Fibroblast of pulmonary artery (primary cell): Measurements from ENCODE around the gene SEMA7A.
"Not testable (repeated sequence)": the region's sequence is repeated elsewhere in the genome, so short reads cannot be mapped to it uniquely, and the experiment has no call there.

Experiments
- DNase-seq: peaks from one replicate; pipeline ENCODE4 v3.0.0-alpha.2; 2010; ENCODE audit warnings: low read depth
- H3K4me3 ChIP-seq: replicated peaks from 2 replicates; pipeline ENCODE4 v1.5.1; 2011; ENCODE audit warnings: low read depth, mild to moderate bottlenecking, control low read depth, low read length, moderate library complexity
- CTCF ChIP-seq: IDR thresholded peaks from 2 replicates; pipeline ENCODE4 v1.5.1; 2011; ENCODE audit warnings: mild to moderate bottlenecking, control low read depth, low read length, inconsistent platforms; ENCODE audit errors: missing control alignments

The SEMA7A gene

GRCh38 chr15:74464897-74465296, 31.1 kb upstream of the SEMA7A start:
- no peak for DNase-seq
- no peak for TF ChIP-seq CTCF
- no peak overlapping the region for H3K4me3 ChIP-seq

GRCh38 chr15:74464216-74464615, 30.5 kb upstream of the SEMA7A start:
- no peak for DNase-seq
- no peak for TF ChIP-seq CTCF
- H3K4me3 ChIP-seq = no peak overlapping the region

- TF ChIP-seq CTCF = no peak
- H3K4me3 ChIP-seq = no peak overlapping the region
- no peak for DNase-seq
These were observed 29.9 kb upstream of the SEMA7A start for GRCh38 chr15:74463634-74464033.

GRCh38 chr15:74461847-74462511, 28.2 kb upstream of the SEMA7A start:
- no peak for TF ChIP-seq CTCF
- H3K4me3 ChIP-seq = peak overlapping the region; percentile 94
- DNase-seq = no peak

- H3K4me3 ChIP-seq = peak within 1 kb of the TSS; percentile 94
- DNase-seq = peak; percentile 96
- TF ChIP-seq CTCF = peak; percentile 3
These were observed 27.4 kb upstream of the SEMA7A start, which contains the start of gene UBL7 for GRCh38 chr15:74460871-74461846. UBL7 (minus strand) TSS chr15:74461160; CDS start chr15:74458867, 2,293 bp downstream.

- no peak for TF ChIP-seq CTCF
- no peak for DNase-seq
- peak overlapping the region; percentile 94 for H3K4me3 ChIP-seq
These were observed 26.5 kb upstream of the SEMA7A start for GRCh38 chr15:74460298-74460697.

GRCh38 chr15:74459798-74460197, 26.0 kb upstream of the SEMA7A start:
- peak overlapping the region; percentile 94 for H3K4me3 ChIP-seq
- not testable (repeated sequence) for DNase-seq
